Activated CD8-positive, alpha-beta memory T cell treated with anti-CD3 and anti-CD28 coated beads, Interleukin-2, amount 50 U/mL, for 48 hours (primary cell): Measurements from ENCODE around the gene GTPBP4.
"Not testable (repeated sequence)": the region's sequence is repeated elsewhere in the genome, so short reads cannot be mapped to it uniquely, and the experiment has no call there.

ENCODE experiments used
- DNase-seq: peaks from one replicate; pipeline ENCODE4 v3.0.0-alpha.2; 2020

Gene GTPBP4

DNA sequence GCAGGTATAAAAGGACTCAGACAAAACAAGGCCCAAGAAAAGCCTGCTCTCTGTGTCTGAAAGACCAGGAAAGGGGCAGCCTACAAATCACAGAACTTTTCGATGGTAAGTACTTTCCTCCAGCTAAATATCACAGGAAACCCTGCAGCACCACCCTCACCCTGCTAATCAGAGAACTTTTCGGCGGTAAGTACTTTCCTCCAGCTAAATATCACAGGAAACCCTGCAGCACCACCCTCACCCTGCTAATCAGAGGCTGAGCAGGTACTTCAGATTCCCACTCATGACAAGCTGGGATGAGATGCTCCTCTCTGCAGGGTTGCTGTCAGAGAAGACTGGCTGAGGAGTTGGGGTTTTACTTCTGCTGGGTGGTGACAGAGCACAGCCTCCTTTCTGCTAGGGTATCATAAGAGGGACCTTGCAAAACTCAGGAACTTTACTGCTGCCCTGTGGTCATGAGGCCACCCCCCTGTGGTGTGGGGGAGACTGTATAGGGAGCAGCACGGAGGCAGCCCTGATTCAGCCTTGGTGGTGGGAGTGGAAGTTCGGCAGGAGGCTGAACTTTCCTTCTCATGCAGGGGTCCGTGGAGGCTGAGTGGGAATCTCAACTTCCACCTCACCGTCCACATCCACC, 75.1 kb downstream of the GTPBP4 start:
- DNase-seq = no peak

DNA sequence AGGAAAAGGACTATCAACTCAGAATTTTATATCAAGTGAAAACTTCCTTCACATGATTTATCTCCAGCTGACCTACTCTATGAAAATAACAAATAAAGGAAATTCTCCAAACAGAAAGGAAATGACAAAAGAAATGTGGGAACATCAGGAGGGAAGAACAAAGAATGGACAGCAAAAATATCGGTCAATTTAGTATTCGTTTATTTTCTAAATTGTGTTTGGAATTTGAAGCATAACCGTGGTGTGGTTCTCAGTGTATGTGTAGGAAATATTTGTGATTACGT, 76.7 kb downstream of the GTPBP4 start:
- no peak for DNase-seq

DNA sequence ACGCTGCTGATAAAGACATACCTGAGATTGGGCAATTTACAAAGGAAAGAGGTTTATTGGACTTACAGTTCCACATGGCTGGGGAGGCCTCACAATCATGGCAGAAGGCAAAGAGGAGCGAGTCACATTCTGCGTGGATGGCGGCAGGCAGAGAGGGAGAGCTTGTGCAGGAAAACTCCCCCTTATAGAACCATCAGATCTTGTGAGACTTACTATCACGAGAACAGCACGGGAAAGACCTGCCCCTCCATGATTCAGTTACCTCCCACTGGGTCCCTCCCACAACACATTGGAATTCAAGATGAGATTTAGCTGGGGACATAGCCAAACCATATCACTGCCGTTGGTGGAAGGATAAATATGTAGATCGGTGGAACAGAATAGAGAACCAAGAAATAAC, 78.5 kb downstream of the GTPBP4 start:
- not testable (repeated sequence) for DNase-seq

DNA sequence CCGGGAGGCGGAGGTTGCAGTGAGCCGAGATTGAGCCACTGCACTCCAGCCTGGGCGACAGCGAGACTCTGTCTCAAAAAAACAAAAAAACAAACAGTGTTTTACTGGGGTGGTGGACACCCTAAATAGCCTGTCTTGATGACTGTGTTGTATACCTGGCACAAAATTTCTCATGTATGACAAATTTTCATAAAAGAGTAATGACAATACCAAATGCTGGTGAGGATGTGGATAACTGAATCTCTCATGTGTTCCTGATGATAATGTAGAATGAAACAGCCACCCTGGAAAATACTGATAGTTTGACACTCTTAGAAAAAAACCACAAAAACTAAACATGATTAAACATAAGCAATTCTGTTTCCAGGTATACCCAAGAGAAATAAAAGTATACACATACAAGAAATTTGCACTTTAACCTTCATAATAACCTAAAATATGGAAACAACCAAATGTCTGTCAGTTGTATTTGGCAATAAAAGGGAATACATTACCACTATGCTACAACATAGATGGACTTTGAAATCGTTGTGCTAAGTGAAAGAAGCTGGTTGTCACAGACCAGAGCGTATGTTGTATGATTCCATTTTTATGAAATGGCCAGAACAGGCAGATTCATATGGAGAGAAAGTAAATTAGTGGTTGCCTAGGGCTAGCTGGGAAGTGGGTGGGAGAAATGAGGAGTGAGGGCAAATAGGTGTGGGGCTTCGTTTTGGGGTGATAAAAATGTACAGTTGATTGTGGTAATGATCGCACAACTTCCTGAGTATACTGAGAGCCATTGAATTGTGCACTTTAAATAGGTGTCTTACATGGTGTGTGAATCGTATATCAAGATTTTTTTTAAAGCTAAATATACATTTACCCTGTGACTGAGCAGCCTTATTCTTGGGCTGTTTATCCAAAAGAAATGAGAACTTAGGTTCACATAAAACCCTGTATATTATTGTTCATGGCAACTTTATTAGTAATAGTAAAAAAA, 80.4 kb downstream of the GTPBP4 start:
- DNase-seq = no peak
